NCI-H187 (cell line): ENCODE data around the gene DBNDD2.

ENCODE experiments used
- DNase-seq, 2 experiments: peaks; one replicate each; lab custom pipeline; 2025; lab: John Stamatoyannopoulos, UW

The DBNDD2 gene

GRCh38 chr20:45452238-45452637 is 44.1 kb downstream of the DBNDD2 start:
- no peak for DNase-seq

- no peak for DNase-seq
Observed at GRCh38 chr20:45452772-45453691, 44.9 kb downstream of the DBNDD2 start.

- DNase-seq = peak in 1 of 2 experiments; percentile 7
Observed at GRCh38 chr20:45456632-45457031, 48.5 kb downstream of the DBNDD2 start.

DNA sequence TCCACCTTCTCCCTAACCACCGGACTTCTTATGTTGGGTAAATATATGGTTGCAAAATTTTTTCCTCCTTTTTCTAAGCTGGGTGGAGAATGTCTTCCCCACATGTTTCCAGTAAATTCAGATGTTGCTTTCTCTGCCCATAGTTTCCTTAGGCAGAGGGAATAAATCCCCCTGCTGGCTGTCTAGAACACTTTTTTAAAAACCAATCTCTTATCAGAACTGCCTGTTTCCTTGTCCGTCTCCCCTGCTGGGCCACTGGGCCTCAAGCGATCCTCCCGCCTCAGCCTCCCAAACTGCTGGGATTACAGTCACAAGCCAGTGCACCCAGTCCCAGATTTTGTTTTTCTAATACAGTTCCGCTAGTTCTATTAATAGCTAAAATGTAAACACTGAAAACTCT is 51.5 kb downstream of the DBNDD2 start:
- no peak for DNase-seq
